GM19193 (cell line): ENCODE measurements around the gene CDH26.

Experiments used
- POLR2A ChIP-seq: IDR thresholded peaks from 4 replicates; pipeline ENCODE4 v1.6.1; 2011; ENCODE audit not compliant: insufficient read depth, insufficient read length; ENCODE audit errors: extremely low read depth

The CDH26 gene

GRCh38 chr20:59958123-59958522 is at the start of gene CDH26:
Gene CDH26, plus strand, starts transcription at chr20:59958423. Its CDS starts 304 bp downstream, at chr20:59958727.
- TF ChIP-seq POLR2A = no peak

DNA sequence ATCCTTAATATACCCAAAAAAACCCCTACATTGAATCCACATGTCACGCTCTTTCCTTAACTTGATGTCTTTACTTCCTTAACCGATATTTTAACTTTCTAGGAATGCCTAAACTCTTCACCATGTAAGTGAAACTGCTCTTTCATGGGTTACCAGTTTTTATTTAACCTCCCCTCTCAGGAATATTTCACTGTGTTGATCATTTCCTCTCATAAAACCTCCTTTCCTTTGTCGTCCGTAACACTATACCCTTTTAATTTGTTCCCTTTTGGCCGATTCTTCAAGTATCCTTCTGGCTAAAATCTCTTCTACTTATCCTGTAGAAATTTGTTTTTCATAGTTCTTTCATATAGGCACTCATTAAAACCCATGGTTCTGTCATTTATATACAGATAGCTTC is 49.4 kb upstream of the CDH26 start:
- no peak for TF ChIP-seq POLR2A

DNA sequence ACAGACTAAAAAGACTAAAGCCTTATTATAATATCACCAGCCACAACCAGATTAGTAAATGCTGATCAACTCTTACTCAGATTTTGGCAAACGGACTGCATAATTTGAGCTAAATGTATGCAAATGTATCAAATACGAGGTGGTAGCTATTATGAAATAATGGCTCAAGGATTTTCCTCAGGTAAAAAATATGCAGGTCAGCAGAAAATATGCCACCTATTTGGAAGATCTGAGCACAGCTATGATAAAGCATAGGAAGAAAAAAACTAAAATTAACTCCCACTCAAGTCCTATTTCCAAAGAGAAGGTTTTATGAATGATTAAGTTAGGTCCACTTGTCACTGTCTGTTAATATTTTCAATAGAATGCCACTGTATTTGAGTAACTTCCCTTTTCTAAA is 47.2 kb upstream of the CDH26 start:
- TF ChIP-seq POLR2A = no peak

DNA sequence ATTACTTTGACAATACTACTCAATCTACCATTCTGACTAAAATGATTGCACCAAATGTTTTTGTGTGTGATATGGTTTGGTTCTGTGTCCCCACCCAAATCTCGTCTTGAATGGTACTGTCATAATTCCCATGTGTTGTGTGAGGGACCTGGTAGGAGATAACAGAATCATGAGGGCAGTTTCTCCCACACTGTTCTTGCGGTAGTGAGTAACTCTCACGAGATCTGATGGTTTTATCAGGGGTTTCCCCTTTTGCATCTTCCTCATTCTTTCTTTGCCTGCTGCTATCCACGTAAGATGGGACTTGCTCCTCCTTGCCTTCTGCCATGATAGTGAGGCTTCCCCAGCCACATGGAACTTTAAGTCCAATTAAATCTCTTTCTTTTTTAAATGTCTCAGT is 45.6 kb upstream of the CDH26 start:
- no peak for TF ChIP-seq POLR2A

DNA sequence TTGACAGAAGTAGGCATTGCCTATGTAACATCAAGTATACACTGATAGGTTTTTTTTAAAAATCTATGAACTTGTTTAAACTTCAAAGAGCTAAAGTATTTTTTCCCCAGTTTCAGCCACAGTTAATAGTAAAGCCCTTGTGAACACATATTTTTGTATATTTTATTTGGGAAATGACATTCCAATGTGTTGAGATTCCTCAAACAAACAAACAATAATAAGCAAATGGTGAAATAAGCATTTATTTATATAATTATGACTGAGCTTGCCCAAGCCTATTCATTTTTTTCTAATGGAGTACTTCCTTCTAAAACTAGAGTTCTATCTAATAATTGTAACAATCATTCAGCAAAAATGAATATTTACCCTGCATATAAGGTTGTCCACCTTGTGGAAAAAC is 37.3 kb upstream of the CDH26 start:
- no peak for TF ChIP-seq POLR2A

- TF ChIP-seq POLR2A = no peak
Measured at GRCh38 chr20:59923514-59923913, 34.7 kb upstream of the CDH26 start.

- no peak for TF ChIP-seq POLR2A
Measured at GRCh38 chr20:59925359-59925758, 32.9 kb upstream of the CDH26 start.

GRCh38 chr20:59925899-59926298 is 32.3 kb upstream of the CDH26 start:
- no peak for TF ChIP-seq POLR2A

DNA sequence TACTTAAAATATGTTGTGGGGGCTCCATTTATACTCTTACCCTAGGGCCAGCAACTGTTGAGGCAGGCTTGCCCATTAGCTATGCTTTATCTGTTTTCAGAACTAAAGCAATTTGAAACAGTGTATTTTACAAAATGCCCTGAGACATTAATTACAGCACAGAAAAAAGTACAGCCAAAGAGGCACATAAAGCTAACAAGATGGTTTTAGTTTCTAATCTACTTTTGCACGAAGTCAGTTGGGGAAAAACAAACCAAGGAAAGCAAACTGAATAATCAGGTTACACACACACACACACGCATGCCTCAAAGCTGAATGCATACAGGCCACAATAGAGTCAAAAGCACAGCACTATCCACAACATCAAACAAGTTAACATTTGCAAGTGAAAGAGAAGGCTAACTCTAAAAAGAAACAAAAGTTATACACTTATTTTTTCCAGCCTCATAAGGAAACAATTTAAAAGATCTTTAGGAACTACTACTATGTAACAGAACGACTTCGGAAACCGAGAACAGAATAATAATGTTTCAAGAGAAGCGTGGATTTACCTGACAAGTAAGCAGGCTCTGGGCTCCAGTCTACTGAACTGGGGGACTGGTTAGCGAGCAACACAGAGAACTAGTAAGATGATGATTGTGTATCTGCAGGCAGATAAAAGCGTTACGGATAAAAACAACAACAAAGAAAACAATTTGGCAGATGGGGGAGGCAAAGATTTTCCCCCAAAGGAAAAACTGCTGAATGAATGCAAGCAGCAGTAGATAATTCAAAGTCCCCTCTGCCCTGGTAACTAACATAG is 26.5 kb upstream of the CDH26 start:
- TF ChIP-seq POLR2A = no peak

- no peak for TF ChIP-seq POLR2A
Measured at GRCh38 chr20:59932616-59933295, 25.5 kb upstream of the CDH26 start.

GRCh38 chr20:59933296-59933848 is 24.9 kb upstream of the CDH26 start, which contains the start of gene SYCP2:
Gene SYCP2, minus strand, starts transcription at chr20:59933637. Its CDS starts 11,224 bp downstream, at chr20:59922413.
- TF ChIP-seq POLR2A = no peak

- no peak for TF ChIP-seq POLR2A
Measured at GRCh38 chr20:59933849-59934585, 24.2 kb upstream of the CDH26 start.

DNA sequence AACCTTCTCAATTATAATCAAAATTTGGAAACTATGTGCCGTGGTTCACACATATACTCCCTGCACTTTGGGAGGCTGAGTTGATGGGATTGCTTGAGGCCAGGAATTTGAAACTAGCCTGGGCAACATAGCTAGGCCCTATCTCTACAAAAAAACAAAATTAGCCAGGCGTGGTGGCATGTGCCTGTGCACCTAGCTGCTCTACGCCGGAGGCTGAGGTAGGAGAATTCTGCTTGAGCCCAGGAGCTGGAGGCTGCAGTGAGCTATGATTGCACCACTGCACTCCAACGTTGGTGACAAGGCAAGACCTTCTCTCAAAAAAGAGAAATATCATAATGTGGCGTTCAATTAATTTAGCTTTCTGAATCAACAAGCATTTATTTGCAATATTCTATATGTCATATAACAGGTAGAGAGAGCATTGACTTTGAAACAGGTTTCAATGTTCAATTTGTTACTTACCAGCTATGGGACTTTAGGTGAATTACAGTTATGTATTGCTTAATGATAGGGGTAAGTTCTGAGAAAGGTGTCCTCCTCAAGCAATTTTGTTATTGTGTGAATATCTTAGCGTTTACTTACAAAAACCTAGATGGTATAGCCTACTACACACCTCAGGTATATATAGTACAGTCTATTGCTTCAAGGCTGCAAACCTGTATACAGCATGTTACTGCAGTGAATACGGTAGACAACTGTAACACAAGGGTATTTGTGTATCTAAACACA is 22.6 kb upstream of the CDH26 start:
- TF ChIP-seq POLR2A = no peak

- TF ChIP-seq POLR2A = no peak
Measured at GRCh38 chr20:59936409-59936808, 21.8 kb upstream of the CDH26 start.
